ENCODE results near the gene SFMBT1. TPM values are rescaled to one million over a fixed set of nuclear protein-coding genes. Genes with fewer than 3 reads are reported as not detected.

SFMBT1 gene
- total RNA-seq, 2 donors from 2014 or later, result 6.9 to 10.3 TPM

GRCh38 chr3:52896613-52897012 lies 149.3 kb downstream of the SFMBT1 start:
- H3K4me3 ChIP-seq (ENCODE audit: low read length), result peak overlapping the region; percentile 90
- WGBS, 2 experiments (ENCODE audit: insufficient coverage in 1 of 2, insufficient read length in 1 of 2), result 4 to 13% methylated on average over 7 to 9 of the region's 9 CpGs
- no peaks in the 10 kb centered on the region for H3K9me3 ChIP-seq (ENCODE audit: control insufficient read depth, low read length)
- no peaks in the 10 kb centered on the region for H3K27me3 ChIP-seq (ENCODE audit: control insufficient read depth, insufficient read depth, low read length, poor library complexity, severe bottlenecking)
- DNase-seq, result peak; percentile 71
- peaks cover 12% of the 10 kb centered on the region for H3K36me3 ChIP-seq (ENCODE audit: control insufficient read depth, insufficient read depth, low read length)
- no peaks in the 10 kb centered on the region for H3K27me3 Mint-ChIP-seq (ENCODE audit: insufficient read depth)
- H3K27ac Mint-ChIP-seq, result peak overlapping the region; percentile 53
- TF ChIP-seq CTCF (conservative IDR thresholded peaks at IDR 0.05), result no peak
- H3K9ac ChIP-seq (ENCODE audit: extremely low read depth, low read length, poor library complexity, severe bottlenecking), result peak overlapping the region; percentile 21
- peaks cover 17% of the 10 kb centered on the region for H3K4me1 Mint-ChIP-seq
- peaks cover 3% of the 10 kb centered on the region for H3K36me3 Mint-ChIP-seq (ENCODE audit: low read depth)
- peak overlapping the region; percentile 80 for H3K4me3 Mint-ChIP-seq
- no peak overlapping the region for H3K27ac ChIP-seq (ENCODE audit: low read depth, low read length)
- no peaks in the 10 kb centered on the region for H3K9me3 Mint-ChIP-seq
- no peaks in the 10 kb centered on the region for H3K4me1 ChIP-seq (ENCODE audit: control insufficient read depth, insufficient read depth, low read length)

- H3K36me3 Mint-ChIP-seq (ENCODE audit: low read depth), result peaks cover 3% of the 10 kb centered on the region
- H3K4me1 Mint-ChIP-seq, result peaks cover 22% of the 10 kb centered on the region
- Histone ChIP-seq H3K9me3 (ENCODE audit: control insufficient read depth, low read length) (no peaks in the 10 kb centered on the region), H3K27me3 (ENCODE audit: control insufficient read depth, insufficient read depth, low read length, poor library complexity, severe bottlenecking) (no peaks in the 10 kb centered on the region), H3K36me3 (ENCODE audit: control insufficient read depth, insufficient read depth, low read length) (peaks cover 12% of the 10 kb centered on the region), H3K4me1 (ENCODE audit: control insufficient read depth, insufficient read depth, low read length) (no peaks in the 10 kb centered on the region), H3K9ac (ENCODE audit: extremely low read depth, low read length, poor library complexity, severe bottlenecking) (peak overlapping the region; percentile 21), H3K4me3 (ENCODE audit: low read length) (peak overlapping the region; percentile 90), H3K27ac (ENCODE audit: low read depth, low read length) (no peak overlapping the region)
- H3K4me3 Mint-ChIP-seq, result peak overlapping the region; percentile 80
- H3K27ac Mint-ChIP-seq, result no peak overlapping the region
- no peaks in the 10 kb centered on the region for H3K27me3 Mint-ChIP-seq (ENCODE audit: insufficient read depth)
- no peak for TF ChIP-seq CTCF (conservative IDR thresholded peaks at IDR 0.05)
- no peak for DNase-seq
- H3K9me3 Mint-ChIP-seq, result no peaks in the 10 kb centered on the region
- 66% methylated on average over 3 of the region's 3 CpGs; no CpG with 5 or more reads in 1 of the 2 experiments for WGBS, 2 experiments (ENCODE audit: insufficient coverage in 1 of 2, insufficient read length in 1 of 2)
These were observed 149.7 kb downstream of the SFMBT1 start for GRCh38 chr3:52896151-52896550.

GRCh38 chr3:52895418-52895817 lies 150.5 kb downstream of the SFMBT1 start:
- Mint-ChIP-seq H3K36me3 (ENCODE audit: low read depth) (peaks cover 3% of the 10 kb centered on the region), H3K9me3 (no peaks in the 10 kb centered on the region), H3K27me3 (ENCODE audit: insufficient read depth) (no peaks in the 10 kb centered on the region), H3K4me3 (peak overlapping the region; percentile 80), H3K27ac (no peak overlapping the region), H3K4me1 (peaks cover 22% of the 10 kb centered on the region)
- H3K4me1 ChIP-seq (ENCODE audit: control insufficient read depth, insufficient read depth, low read length), result no peaks in the 10 kb centered on the region
- no peaks in the 10 kb centered on the region for H3K9me3 ChIP-seq (ENCODE audit: control insufficient read depth, low read length)
- no peak overlapping the region for H3K9ac ChIP-seq (ENCODE audit: extremely low read depth, low read length, poor library complexity, severe bottlenecking)
- no peak for TF ChIP-seq CTCF (conservative IDR thresholded peaks at IDR 0.05)
- peaks cover 12% of the 10 kb centered on the region for H3K36me3 ChIP-seq (ENCODE audit: control insufficient read depth, insufficient read depth, low read length)
- H3K27ac ChIP-seq (ENCODE audit: low read depth, low read length), result no peak overlapping the region
- no peak for DNase-seq
- peak overlapping the region; percentile 90 for H3K4me3 ChIP-seq (ENCODE audit: low read length)
- 62 to 73% methylated on average over 3 to 5 of the region's 5 CpGs for WGBS, 2 experiments (ENCODE audit: insufficient coverage in 1 of 2, insufficient read length in 1 of 2)
- no peaks in the 10 kb centered on the region for H3K27me3 ChIP-seq (ENCODE audit: control insufficient read depth, insufficient read depth, low read length, poor library complexity, severe bottlenecking)

Measured in endodermal cell (in vitro differentiated cells).